ENCODE data around the gene QSOX2. TPM values are rescaled to one million over a fixed set of nuclear protein-coding genes. Genes with fewer than 3 reads are reported as not detected.

QSOX2 gene
- total RNA-seq, 1 donor from 2014 or later = 24.1 TPM

DNA sequence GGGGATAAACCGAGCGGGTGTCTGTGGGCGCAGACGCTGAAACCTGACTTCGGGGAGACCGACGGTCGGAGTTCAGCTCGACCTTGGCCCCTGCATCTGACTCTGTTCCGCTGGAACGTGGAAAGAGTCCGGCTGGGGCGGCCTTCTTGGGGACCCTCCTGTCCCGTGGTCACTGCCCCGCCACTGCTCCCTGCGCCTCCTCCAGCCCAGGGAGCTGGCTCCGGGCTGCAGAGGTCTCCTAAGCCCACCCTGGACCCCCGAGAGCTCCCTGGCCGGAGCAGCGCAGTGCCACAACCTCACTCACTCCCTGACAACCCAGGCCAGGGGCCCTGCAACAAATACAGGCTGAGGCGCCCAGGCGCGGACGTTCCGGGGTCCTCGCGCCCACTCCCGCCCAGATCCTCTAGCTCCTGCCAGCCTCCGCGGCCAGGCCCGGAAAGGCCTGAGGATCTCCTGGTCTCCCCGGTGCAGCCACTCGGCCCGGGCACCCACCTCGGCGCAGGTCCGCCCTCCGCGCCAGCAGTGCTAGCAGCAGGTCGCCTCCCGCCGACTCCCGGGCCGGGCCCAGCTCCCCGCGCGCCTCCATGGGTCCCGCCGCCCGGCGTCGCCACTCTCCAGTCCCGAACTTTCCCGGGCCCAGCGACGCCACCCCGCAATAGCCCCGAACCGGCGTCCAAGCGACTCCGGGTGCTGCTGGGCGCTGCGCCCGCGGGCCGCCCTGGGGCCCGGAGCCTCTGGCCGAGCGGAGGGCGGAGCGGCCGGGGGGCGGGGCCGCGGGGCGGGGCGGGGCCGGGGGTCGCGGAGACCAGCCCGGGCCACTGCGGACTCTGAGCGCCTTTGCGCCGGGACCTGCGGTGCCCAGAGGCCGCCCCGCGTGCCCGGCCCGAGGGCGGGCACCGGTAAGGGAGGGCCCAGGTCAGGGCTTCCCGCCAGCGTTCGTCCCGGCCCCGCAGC, 42.9 kb downstream of the QSOX2 start:
- peaks cover 4% of the 10 kb centered on the region for H3K36me3 Mint-ChIP-seq (ENCODE audit: insufficient read depth)
- DNase-seq (ENCODE audit: low spot score, unreplicated experiment) = no peak
- no peak for TF ChIP-seq CTCF (IDR thresholded peaks at IDR 0.05; ENCODE audit: unreplicated experiment)
- H3K4me3 Mint-ChIP-seq (ENCODE audit: low read depth) = no peak overlapping the region
- peaks cover 52% of the 10 kb centered on the region for H3K27me3 Mint-ChIP-seq
- no peaks in the 10 kb centered on the region for H3K9me3 Mint-ChIP-seq (ENCODE audit: low read depth)
- H3K27ac Mint-ChIP-seq = no peak overlapping the region
- no peaks in the 10 kb centered on the region for H3K4me1 Mint-ChIP-seq (ENCODE audit: low read depth)

DNA sequence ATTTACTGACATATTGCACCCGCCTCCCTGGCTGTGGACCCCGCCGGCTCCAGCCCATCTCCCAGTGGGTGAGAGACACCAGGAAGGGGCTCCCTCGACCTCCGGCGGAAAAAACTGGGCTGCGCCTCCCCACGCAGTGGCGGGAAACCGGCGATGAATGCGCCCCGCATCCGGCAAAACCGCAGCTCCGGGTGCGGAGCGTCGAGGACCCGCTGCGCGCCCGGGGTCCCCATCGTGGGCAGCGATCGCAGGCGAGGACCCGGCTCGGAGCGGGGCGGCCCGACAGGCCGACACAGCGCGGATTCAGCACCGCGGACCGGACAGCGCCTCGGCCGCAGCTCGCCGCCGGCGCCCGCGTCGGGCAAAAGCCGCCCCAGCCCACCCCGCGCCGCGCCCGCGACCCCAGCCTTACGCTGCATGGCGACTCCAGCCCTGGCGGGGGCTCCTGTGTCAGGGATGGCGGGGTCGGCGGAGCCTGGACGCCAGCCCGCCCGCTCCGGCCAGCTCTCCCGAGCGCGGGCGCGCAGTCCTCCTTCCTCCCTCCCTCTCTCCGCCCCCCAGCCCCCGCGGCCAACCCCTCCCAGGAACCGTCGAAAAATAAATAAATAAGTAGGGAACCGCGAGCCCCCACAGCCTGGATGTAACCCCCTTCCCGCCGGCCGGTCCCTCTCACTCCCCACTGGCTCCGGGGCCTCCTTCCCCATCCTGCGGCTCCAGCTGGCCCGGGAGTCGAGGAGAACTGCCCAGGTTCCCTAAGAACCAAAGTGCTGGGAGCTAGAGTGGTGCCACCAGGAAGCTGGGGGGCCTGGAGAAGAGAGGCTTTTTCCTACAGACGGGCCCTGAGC, 43.8 kb downstream of the QSOX2 start:
- no peak for TF ChIP-seq CTCF (IDR thresholded peaks at IDR 0.05; ENCODE audit: unreplicated experiment)
- H3K4me1 Mint-ChIP-seq (ENCODE audit: low read depth) = no peaks in the 10 kb centered on the region
- H3K36me3 Mint-ChIP-seq (ENCODE audit: insufficient read depth) = peaks cover 2% of the 10 kb centered on the region
- H3K27ac Mint-ChIP-seq = no peak overlapping the region
- peaks cover 52% of the 10 kb centered on the region for H3K27me3 Mint-ChIP-seq
- H3K4me3 Mint-ChIP-seq (ENCODE audit: low read depth) = no peak overlapping the region
- no peaks in the 10 kb centered on the region for H3K9me3 Mint-ChIP-seq (ENCODE audit: low read depth)
- DNase-seq (ENCODE audit: low spot score, unreplicated experiment) = peak; percentile 69

GRCh38 chr9:136201174-136201573, 44.4 kb downstream of the QSOX2 start:
- H3K4me1 Mint-ChIP-seq (ENCODE audit: low read depth) = no peaks in the 10 kb centered on the region
- no peak for TF ChIP-seq CTCF (IDR thresholded peaks at IDR 0.05; ENCODE audit: unreplicated experiment)

GRCh38 chr9:136200424-136200823, 45.2 kb downstream of the QSOX2 start:
- Mint-ChIP-seq H3K36me3 (ENCODE audit: insufficient read depth) (no peaks in the 10 kb centered on the region), H3K4me3 (ENCODE audit: low read depth) (no peak overlapping the region), H3K27ac (no peak overlapping the region), H3K27me3 (peaks cover 56% of the 10 kb centered on the region), H3K9me3 (ENCODE audit: low read depth) (no peaks in the 10 kb centered on the region), H3K4me1 (ENCODE audit: low read depth) (no peaks in the 10 kb centered on the region)
- no peak for TF ChIP-seq CTCF (IDR thresholded peaks at IDR 0.05; ENCODE audit: unreplicated experiment)
- DNase-seq (ENCODE audit: low spot score, unreplicated experiment) = no peak

More at GRCh38 chr9:136201174-136201573, 44.4 kb downstream of the QSOX2 start:
- Mint-ChIP-seq H3K4me3 (ENCODE audit: low read depth) (no peak overlapping the region), H3K9me3 (ENCODE audit: low read depth) (no peaks in the 10 kb centered on the region), H3K27me3 (peaks cover 54% of the 10 kb centered on the region), H3K36me3 (ENCODE audit: insufficient read depth) (peaks cover 2% of the 10 kb centered on the region), H3K27ac (no peak overlapping the region)
- no peak for DNase-seq (ENCODE audit: low spot score, unreplicated experiment)

Data from progenitor cell of endocrine pancreas (in vitro differentiated cells).